Astrocyte of the cerebellum (primary cell): ENCODE data around the gene SH3BGRL3.

Source experiments
- DNase-seq: peaks from one replicate; pipeline ENCODE4 v3.0.0-alpha.2; 2011; ENCODE audit warnings: low read depth
- H3K4me3 ChIP-seq: 2 replicates; pipeline ENCODE4 v1.5.1; 2011; ENCODE audit warnings: mild to moderate bottlenecking, low read depth, low read length, moderate library complexity
- CTCF ChIP-seq: IDR thresholded peaks from 2 replicates; pipeline ENCODE4 v1.5.1; 2012; ENCODE audit warnings: low read length, low read depth, moderate library complexity, mild to moderate bottlenecking; ENCODE audit errors: missing control alignments
- in situ Hi-C: cut with HindIII; loops from 2 replicates; pipeline ENCODE4 v1.10.0; 2017; ENCODE audit warnings: low sequenced_read_pairs

Gene SH3BGRL3

GRCh38 chr1:26268290-26269197 is 11.3 kb upstream of the SH3BGRL3 start:
- in situ Hi-C loops = no loop called here
- H3K4me3 ChIP-seq = no peak overlapping the region
- TF ChIP-seq CTCF = no peak
- no peak for DNase-seq

- no peak overlapping the region for H3K4me3 ChIP-seq
- TF ChIP-seq CTCF = no peak
- DNase-seq = no peak
- in situ Hi-C loops = no loop called here
These were observed 10.7 kb upstream of the SH3BGRL3 start for GRCh38 chr1:26269198-26269550.

GRCh38 chr1:26274801-26275425 is 5.0 kb upstream of the SH3BGRL3 start:
- in situ Hi-C loops = loop anchor here (5.0 kb wide), 2 partner anchors 38 to 62 kb away; no protein-coding TSS in a partner anchor
- no peak for TF ChIP-seq CTCF
- no peak for DNase-seq

GRCh38 chr1:26275580-26276431 is 4.1 kb upstream of the SH3BGRL3 start:
- H3K4me3 ChIP-seq = no peak overlapping the region

More at GRCh38 chr1:26274801-26275425, 5.0 kb upstream of the SH3BGRL3 start:
- H3K4me3 ChIP-seq = no peak overlapping the region

GRCh38 chr1:26276432-26276838 is 3.5 kb upstream of the SH3BGRL3 start:
- DNase-seq = no peak
- in situ Hi-C loops = no loop called here
- no peak for TF ChIP-seq CTCF
- no peak overlapping the region for H3K4me3 ChIP-seq

More at GRCh38 chr1:26275580-26276431, 4.1 kb upstream of the SH3BGRL3 start:
- TF ChIP-seq CTCF = peak; percentile 69
- in situ Hi-C loops = no loop called here
- peak; percentile 64 for DNase-seq

- no peak for TF ChIP-seq CTCF
- DNase-seq = no peak
- no peak overlapping the region for H3K4me3 ChIP-seq
- in situ Hi-C loops = no loop called here
These were observed 2.6 kb upstream of the SH3BGRL3 start for GRCh38 chr1:26277261-26277661.
